Measurements from ENCODE around the gene APP. TPM values are rescaled to one million over a fixed set of nuclear protein-coding genes. Genes with fewer than 3 reads are reported as not detected.

Gene APP
- total RNA-seq, 1 experiment from 2014 or later, result 75.9 TPM

DNA sequence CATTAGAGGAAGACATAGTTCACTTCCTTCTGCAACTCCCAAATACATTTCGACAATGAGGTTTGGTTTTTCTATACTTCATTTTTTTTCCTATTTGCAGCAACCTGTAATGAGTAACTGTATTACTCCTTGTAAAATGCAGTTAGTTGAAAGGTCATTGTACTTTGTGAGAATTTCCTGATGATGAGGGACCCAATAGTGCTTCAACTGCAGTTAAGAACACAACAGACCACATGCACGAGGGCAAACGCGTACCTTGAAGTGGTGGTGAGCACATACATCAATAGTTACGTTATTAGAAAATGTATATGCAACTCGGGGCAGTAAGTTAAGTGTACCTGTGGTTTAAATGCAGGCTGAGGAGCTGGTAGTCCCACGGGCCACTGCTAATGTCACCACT lies 264.0 kb downstream of the APP start:
- DNase-seq (ENCODE audit: low read depth), result no peak

DNA sequence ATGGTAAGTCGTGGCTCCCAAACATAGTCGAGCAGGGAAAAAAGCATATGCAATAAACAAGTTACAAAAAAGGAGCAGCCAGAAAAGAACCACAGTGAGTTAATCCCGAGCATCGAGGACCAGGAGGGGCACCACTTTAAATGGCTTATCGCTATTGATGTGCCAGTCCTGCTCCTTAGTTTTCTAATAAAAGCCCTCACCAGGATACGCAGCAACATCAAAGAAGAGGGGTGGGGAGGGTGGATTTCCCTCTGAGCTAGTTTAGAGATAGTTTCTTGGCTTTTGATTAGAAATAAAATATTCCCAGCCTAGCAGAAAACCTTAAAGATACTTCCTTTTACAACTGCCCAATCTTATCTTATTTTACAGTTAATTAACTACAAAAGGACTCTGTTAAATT lies 265.4 kb downstream of the APP start:
- no peak for DNase-seq (ENCODE audit: low read depth)

DNA sequence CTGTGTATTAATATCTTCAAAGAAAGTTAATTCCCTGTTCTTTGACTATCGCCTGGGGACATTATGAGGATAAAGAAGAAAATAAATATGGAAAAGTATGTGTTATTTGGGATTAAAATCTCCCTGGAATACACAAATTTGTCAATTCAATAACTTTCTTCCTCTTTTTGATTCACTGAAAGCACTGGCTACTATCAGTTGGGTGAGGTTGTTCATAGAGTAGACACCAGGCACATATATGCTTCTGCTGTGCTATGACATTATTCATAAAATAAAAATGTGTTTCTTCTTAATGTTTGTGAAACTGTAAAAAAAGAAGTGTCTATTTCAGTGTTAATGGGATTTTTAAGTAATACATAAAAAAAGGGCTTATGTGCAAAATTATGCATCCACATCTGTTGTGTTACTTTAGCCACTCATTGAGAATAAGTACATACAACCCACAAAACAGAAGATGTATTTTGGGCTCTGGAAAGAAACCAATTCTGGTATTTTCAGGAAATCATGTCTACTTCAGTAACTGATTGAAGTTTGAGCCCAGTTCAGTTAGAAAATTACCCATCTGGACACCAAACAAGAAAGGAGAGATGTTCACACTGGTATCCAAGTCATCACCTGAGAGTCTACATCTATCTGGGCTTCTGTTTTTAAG lies 266.4 kb downstream of the APP start:
- no peak for DNase-seq (ENCODE audit: low read depth)

DNA sequence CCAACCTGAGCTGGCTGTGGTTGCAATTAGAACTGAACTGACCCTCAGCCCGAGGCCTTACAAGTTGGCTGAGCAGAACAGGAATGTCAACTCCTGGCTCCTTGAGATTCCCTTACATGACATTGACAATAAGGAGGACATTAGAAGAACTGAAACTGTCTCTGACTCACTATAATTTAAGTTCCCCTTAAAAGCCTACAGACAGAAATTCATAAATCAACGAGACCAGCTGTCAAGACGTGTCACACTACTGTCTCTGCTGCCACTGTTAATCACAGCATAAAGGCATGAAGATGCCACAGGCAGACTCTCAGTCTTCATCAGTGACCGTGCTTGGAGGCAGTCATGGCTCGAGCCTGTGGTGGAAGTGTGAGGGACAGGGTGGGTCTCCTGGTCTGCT lies 267.0 kb downstream of the APP start:
- peak; percentile 30 for DNase-seq (ENCODE audit: low read depth)

DNA sequence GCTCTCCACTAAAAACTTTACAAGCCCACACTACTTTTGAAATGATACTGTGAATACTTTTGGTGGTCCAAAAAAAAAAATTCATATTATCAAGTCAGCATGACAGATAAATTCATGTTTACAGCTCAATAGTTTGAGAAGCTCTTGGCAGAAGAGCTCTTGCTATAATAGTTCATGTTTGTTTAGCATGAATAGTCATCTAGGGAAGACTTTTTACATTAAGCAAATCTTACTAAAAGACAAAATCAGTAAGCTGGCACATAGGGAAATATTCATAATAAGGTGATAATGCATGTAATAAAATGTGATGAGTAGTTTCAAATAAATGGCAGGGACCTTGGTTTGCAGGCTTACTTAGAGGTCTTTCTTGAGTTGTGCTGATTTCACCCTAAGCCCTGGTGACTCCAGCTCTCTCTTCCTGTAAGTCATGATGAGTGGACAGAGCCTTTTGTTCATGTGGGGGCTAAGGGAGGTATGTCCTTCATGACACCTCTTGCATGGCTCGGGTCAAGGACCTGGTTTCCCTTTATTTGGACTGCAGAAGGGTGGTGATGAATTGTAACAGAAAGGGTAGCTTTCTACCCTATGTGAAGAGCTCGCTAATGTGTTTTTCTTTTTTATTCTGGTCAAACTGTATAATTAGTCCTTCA lies 269.1 kb downstream of the APP start:
- DNase-seq (ENCODE audit: low read depth), result no peak

DNA sequence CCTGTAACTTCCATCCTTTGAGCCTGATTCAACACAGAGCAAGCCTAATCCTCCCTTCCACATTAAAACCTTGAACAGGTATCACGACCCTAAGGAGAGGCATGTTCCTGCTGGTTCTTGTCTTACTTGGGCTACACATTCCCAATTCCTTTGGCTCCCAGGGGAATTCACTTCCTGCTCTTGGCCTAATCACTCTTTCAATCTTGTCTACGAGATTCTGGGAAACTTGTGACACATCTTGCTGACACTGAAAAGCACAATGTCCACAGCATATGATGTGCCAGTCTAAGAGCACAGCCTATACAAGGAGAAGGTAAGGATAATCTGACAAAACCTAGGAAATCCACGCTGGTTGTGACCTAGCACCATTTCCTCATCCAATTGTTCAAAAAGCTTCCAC lies 271.9 kb downstream of the APP start:
- DNase-seq (ENCODE audit: low read depth), result no peak

DNA sequence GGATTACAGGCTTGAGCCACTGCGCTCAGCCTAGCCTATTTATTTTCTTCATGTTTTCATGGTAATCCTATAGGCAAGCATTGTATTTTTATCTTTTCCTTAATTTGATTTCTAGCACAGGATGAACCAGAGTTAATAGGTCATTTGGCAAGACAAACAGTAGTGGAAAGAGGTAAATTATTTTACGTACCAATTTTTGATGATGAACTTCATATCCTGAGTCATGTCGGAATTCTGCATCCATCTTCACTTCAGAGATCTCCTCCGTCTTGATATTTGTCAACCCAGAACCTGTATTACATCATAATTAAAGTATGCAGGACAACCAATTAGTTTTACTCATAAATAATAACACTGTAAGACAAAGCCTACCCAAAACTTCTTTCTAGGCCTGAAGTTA lies 273.2 kb downstream of the APP start:
- DNase-seq (ENCODE audit: low read depth), result no peak

DNA sequence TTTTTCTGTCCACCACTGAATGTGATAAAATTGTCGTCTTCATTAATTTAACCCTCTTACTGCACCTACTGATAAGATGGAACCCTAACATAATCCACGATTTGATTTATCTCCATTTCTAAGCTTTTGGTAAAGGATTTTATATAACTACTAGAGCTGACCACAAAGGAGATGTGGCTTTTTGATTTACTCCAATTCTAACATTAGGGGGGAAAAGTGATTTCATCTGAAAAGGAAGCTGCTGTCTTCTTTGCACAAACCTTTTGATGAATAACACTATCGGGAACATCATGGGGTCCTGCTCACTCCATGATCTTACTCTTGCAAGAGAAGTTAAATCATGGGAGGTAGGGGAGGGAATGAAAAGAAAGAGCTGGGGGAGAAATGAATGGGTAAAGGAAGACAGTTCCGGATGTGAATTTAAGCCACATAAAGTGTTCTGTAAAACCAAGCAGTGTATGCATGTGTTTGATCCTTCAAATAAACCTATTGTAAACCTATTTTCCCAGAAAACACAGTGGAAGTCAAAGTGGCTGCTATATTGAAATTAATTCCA lies 274.0 kb downstream of the APP start:
- DNase-seq (ENCODE audit: low read depth), result no peak

DNA sequence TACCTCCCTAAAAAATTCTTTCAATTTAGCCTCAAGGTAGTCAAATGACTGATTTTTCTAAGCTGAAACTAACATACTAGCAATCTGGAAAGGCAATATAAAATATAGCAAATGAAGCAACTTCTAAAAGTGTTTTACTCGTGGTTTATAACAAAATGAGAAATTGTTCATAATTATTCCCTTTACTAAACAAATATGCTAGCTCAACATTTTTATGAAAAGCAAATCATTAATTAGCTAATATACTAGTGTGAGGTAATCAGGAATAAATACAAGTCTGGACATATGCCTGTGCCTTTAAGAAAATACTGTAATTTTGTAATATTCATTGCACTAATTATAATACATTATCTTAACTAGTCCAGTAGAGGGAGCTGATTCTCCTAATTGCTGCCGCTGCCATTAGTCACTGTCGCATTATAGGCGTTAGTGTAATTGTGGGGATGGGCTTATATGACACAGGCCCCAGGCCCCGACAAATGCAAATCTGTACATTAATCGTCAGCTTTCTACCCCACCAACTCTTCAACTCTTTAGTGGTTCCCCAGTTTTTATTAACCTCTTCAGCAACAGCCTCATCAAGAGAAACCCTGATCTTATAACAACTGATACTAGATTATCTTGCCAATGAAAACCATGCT lies 274.9 kb downstream of the APP start:
- peak; percentile 14 for DNase-seq (ENCODE audit: low read depth)

DNA sequence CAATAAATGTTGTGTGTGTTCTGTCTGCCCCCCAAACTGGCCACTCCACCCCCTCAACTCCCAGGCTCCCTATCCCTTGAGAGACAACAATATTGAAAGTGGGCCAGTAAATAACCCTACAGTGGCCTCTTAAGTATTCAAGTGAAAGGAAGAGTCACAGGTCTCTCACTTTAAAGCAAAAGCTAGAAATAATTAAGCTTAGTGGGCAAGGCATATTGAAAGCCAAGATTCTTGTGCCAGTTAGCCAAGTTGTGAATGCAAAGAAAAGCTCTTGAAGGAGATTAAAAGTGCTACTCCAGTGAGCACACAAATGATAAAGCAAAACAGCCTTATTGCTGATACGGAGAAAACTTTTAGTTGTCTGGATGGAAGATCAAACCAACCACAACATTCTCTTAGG lies 277.4 kb downstream of the APP start:
- DNase-seq (ENCODE audit: low read depth), result no peak

DNA sequence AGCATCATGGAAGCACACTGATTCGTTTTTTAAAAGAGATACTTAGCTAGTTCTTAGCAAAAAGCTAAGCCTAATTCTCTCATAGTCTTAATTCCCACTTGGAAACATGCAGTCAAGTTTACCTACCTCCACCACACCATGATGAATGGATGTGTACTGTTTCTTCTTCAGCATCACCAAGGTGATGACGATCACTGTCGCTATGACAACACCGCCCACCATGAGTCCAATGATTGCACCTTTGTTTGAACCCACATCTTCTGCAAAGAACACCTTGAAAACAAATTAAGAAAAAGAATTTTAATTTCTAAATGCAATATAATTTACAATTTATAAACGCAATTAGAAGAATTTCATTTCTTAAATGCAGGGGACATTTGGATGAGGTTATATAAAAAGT lies 279.0 kb downstream of the APP start:
- no peak for DNase-seq (ENCODE audit: low read depth)

DNA sequence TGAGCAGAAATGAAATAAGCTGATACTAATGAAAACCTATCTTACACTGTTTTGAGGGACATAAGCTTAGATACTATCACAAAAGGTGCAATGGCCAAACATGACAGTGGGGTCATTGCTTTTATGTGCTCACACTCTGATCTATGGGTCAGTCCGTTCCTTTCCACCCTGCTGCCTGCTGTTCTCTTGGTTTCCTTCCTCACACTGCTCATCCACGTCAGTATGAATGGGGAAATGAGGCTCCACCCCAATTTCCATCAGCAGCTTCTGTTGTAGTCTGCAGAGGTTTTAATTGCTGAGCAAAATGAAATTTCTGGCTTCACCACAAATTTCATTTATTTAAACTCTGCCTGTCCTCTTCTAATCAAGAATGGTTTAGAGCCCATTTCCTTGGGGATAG lies 280.6 kb downstream of the APP start:
- DNase-seq (ENCODE audit: low read depth), result no peak

DNA sequence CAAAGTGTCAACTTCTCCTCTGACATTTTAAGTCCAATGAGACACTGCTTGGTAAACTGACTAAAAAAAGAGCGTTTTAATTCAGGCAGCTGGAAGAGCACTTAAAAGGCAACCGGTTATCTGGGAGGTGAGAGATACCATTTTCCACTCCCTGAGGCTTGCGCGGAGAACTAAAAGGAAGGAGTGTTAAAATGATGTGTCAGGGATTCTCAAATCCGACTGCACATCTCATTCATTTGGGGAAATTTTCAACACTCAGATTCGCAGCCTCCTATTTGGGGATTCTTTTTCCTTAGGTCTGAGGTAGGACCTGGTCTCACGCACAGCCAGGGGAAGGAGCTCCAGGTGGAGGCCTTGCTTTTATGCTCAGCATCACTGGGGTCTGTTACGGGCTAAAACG lies 281.9 kb downstream of the APP start:
- DNase-seq (ENCODE audit: low read depth), result no peak

DNA sequence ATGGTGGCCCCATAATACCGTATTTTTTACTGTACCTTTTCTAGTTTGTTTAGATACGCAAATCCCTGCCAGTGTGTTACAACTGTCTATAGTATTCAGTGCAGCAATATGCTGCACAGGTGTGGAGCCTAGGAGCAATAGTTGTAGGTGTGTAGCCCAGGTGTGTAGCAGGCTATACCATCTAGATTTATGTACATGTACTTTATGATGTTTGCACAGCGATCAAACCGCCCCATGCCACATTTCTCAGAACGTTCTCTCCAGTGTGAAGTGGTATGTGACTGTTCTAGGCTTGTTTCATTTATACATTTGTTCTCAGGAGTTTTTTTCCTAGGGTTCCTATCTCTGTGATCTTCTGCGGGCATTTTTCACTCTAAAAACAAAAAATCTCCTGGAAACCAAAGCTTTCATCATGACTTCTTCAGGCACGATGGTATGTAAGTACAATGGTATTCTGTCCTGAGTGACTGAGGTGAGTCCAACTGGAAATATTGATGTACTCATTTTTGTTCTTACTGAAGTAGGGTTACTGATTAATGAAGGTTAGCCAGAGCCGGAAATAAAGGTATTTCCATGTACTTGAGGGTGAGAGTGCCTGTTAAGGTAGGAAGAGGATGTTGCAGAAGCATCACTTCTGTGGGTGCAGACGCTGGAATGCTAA lies 282.8 kb downstream of the APP start:
- DNase-seq (ENCODE audit: low read depth), result no peak

DNA sequence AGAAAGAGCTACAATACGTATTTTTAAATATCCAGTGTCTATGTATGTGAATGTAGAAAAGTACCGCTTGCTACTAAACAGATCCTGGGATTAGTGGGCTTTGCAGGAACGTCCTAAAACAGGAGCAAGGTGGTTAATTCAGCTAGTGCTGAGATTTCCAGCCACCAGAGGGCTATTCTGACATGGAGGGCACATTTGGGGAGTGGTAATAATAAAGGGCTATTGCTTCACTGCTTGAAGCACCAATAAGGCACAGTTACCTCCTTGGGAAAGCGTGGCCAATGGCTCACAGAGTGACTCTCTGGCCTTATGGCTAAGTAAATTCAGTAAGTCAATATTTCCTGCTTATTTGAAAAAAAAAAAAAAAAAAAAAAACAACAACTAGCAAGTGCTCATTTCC lies 283.4 kb downstream of the APP start:
- no peak for DNase-seq (ENCODE audit: low read depth)

DNA sequence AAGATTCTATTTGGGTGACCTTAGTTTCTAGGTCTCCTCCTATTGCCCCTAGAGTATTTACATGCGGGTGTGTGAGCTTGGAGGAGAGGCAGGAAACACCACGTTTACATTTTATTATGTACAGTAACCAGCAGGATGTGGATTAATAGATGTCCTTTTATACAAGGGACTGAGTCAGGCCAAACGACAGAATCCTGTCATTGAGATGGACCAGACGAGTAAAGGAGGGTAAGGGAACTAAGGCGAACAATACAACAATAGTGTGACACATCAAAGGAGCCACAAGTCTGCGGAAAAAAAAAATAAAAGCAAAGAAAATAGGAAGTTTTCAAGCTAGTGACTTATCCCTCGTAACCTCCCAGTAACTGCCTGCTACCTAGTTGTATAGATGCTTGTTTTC lies 284.7 kb downstream of the APP start:
- DNase-seq (ENCODE audit: low read depth), result peak; percentile 22

DNA sequence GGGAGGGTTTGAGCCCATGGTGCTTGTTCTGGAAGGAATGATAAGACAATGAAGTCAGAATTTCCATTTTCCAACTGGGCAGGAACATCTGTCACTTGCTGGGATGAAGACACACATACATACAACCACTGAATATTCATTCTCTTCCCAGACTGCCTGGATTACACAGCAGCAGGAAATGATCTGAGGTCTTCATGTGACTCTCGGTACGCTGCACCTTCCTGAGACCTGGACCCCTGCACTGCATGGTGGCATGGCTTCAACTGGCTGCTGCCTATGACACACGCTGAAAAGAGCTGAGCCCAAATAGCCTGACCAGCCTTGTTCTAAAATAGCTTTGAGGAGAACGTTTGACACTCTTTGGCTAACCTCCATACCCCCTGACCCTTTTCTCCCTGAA lies 285.2 kb downstream of the APP start:
- no peak for DNase-seq (ENCODE audit: low read depth)

DNA sequence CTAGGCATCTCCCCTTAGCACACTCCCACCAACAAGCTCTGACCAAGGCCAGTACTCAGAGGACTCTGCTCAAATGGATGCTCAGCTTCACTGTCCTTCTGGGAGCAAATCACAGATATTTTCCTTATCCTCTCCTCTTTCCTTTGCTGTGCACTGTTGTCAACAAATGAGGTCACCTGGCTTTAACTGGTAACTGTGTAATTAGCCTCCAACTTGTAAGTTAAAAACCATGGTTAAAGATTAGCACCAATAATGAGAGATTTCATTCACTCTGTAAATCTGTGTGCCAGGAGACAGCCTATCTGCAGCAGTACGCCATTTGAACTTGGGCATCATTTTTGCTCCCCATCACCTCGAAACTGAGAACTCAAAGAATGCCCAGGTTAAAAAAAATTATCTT lies 286.3 kb downstream of the APP start:
- no peak for DNase-seq (ENCODE audit: low read depth)

DNA sequence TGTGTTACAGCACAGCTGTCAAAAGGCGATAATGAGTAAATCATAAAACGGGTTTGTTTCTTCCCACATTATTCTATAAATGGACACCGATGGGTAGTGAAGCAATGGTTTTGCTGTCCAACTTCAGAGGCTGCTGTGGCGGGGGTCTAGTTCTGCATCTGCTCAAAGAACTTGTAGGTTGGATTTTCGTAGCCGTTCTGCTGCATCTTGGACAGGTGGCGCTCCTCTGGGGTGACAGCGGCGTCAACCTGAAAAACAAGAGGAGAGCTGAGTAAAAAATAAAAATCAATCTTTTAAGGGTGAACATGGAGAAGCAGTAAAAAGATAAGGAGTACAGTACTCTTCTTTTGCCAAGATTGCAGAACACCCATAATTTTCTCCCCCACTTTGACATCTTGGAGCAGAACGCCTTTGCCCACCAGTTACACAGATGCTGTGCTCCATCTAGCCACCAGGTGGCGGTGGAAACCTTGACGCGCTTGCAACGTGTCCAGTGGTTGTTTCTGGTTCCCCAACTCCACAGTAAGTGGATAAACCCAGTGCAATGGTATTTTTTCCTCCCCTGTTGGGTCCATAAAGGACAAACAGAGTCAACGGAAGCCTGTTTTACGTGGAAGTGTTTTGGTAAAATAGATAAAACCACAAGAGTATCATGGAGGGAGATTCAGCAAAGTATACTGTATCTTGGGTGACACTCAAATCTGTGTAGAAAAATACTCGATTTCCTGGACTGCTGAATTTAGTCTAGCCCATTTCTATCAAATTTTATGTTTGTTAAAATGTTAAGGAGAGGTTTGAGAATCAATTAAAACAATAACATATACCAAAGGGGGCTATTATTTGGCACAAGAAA lies 288.8 kb downstream of the APP start:
- DNase-seq (ENCODE audit: low read depth), result peak; percentile 49

DNA sequence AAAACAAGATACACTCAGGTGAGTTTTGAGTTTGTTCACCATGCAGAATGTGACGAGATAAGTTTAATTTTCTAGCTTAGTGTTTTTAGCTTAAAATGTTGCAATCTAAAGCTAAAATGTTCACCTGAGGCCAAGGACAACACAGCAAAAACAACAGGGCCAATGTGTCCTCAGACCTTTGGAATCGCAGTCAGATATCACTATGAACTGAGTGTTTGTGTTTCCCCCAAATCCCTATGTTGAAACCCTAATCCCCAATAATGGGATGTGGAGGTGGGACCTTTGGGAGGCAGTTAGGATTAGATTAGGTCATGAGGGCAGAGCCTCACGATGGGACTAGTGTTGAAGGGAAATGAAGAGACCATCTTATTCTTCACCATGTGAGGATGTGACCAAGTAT lies 291.4 kb downstream of the APP start:
- no peak for DNase-seq (ENCODE audit: low read depth)

DNA sequence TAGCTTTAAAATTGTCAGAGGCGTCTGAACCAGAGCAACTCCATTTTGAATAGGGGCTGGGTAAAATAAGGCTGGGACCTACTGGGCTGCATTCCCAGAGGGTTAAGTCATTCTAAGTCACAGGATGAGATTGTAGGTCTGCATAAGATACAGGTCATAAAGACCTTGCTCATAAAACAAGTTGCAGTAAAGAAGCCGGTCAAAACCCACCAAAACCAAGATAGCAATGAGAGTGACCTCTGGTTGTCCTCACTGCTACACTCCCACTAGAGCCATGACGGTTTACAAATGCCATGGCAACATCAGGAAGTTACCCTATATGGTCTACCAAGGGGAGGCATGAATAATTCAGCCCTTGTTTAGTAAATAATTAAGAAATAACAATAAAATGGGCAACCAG lies 292.2 kb downstream of the APP start:
- peak; percentile 13 for DNase-seq (ENCODE audit: low read depth)

DNA sequence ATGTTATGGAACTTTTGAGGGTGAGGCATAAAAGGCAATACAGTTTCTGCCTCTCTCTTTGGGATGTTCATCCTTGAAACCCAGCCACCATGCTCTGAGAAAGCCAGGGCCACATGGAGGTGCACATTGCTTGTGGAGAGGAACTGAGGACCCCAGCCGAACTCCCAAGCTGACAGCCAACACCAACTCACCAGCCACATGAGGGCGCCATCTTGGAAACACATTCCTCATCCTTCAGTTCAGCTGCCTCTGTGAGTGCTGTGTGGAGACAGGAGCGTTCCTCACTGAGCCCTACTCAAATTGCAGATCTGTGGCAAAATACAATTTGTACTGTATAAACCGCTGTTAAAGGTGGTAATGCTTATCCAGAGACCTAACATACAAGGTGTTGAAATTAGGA lies 298.3 kb downstream of the APP start:
- no peak for DNase-seq (ENCODE audit: low read depth)
